Keratinocyte (primary cell): ENCODE data around the gene POLA1. TPM values are rescaled to one million over a fixed set of nuclear protein-coding genes. Genes with fewer than 3 reads are reported as not detected.

Experiments
- DNase-seq: peaks from one replicate; pipeline ENCODE4 v3.0.0-alpha.2; 2011; ENCODE audit warnings: low read depth, missing footprints, low spot score
- FAIRE-seq: peaks from 2 replicates; lab custom pipeline; 2011; peaks lifted over from hg19 to GRCh38; lab: Jason Lieb, UNC
- H2AFZ ChIP-seq: 2 replicates; pipeline ENCODE4 v1.6.0; 2012; ENCODE audit warnings: low read length, control low read depth, inconsistent platforms; ENCODE audit not compliant: control insufficient read depth
- H3K27ac ChIP-seq: 2 replicates; pipeline ENCODE4 v1.5.1; 2011; ENCODE audit warnings: low read length; ENCODE audit not compliant: control insufficient read depth, insufficient read depth
- H3K27me3 ChIP-seq: 3 replicates; pipeline ENCODE4 v1.6.0; 2011; ENCODE audit warnings: low read length; ENCODE audit not compliant: control insufficient read depth, insufficient read depth; ENCODE audit errors: extremely low read depth
- H3K36me3 ChIP-seq, 2 experiments: 2 replicates in 1 of 2; 3 replicates in 1 of 2; pipeline ENCODE4 v1.5.1; 2011; ENCODE audit warnings: low read length in 2 of 2, mild to moderate bottlenecking in 1 of 2; ENCODE audit not compliant: control insufficient read depth in 2 of 2, insufficient read depth in 2 of 2; ENCODE audit errors: extremely low read depth in 1 of 2
- H3K4me1 ChIP-seq: 3 replicates; pipeline ENCODE4 v1.5.1; 2011; ENCODE audit warnings: low read length; ENCODE audit not compliant: control insufficient read depth, insufficient read depth; ENCODE audit errors: extremely low read depth
- H3K4me2 ChIP-seq: 3 replicates; pipeline ENCODE4 v1.6.0; 2011; ENCODE audit warnings: low read depth, low read length; ENCODE audit not compliant: control insufficient read depth, insufficient read depth; ENCODE audit errors: extremely low read depth
- H3K4me3 ChIP-seq, 3 experiments: fragments of 200-600 bp in 1 of 3; sonication (generic) in 1 of 3; 2 replicates in 2 of 3; 3 replicates in 1 of 3; pipeline ENCODE4 v1.5.1; 2011 to 2016; ENCODE audit warnings: low read length in 3 of 3, mild to moderate bottlenecking in 3 of 3, control low read depth in 2 of 3, inconsistent platforms in 1 of 3, low read depth in 1 of 3, mixed read lengths in 1 of 3, mixed run types in 1 of 3, moderate library complexity in 1 of 3; ENCODE audit not compliant: control insufficient read depth in 2 of 3, insufficient read depth in 2 of 3; ENCODE audit errors: extremely low read depth in 1 of 3
- H3K79me2 ChIP-seq: 2 replicates; pipeline ENCODE4 v1.6.0; 2012; ENCODE audit warnings: low read length; ENCODE audit not compliant: control insufficient read depth, insufficient read depth
- H3K9ac ChIP-seq: 3 replicates; pipeline ENCODE4 v1.6.0; 2011; ENCODE audit warnings: low read length; ENCODE audit not compliant: control insufficient read depth, insufficient read depth; ENCODE audit errors: extremely low read depth
- H3K9me1 ChIP-seq: 3 replicates; pipeline ENCODE4 v1.6.0; 2011; ENCODE audit warnings: low read length; ENCODE audit not compliant: control insufficient read depth, insufficient read depth; ENCODE audit errors: extremely low read depth
- H3K9me3 ChIP-seq: 2 replicates; pipeline ENCODE4 v1.5.1; 2012; ENCODE audit warnings: low read depth, low read length; ENCODE audit not compliant: control insufficient read depth
- H4K20me1 ChIP-seq: 3 replicates; pipeline ENCODE4 v1.6.0; 2011; ENCODE audit warnings: low read length; ENCODE audit not compliant: control insufficient read depth, insufficient read depth; ENCODE audit errors: extremely low read depth
- EZH2 ChIP-seq: IDR thresholded peaks from one replicate; pipeline ENCODE4 v1.6.1; 2012; ENCODE audit warnings: inconsistent platforms, mild to moderate bottlenecking, low read length, moderate library complexity
- dilution Hi-C: fragments of 300-500 bp; cut with MboI; formaldehyde crosslinking; loops from one replicate; pipeline ENCODE4 v1.7.0; 2020; ENCODE audit warnings: low sequenced_read_pairs; ENCODE audit not compliant: extremely low pct_ligation_motif_present
- polyA plus RNA-seq, 5 experiments: library from polyadenylated mRNA; depleted of rRNA in 3 of 5; stranded (reverse) in 3 of 5; stranded (forward) in 1 of 5; unstranded in 1 of 5; fragments of >200 nt; gene quantifications; 1 replicate in 1 of 5; 2 replicates in 3 of 5; 3 replicates in 1 of 5; pipeline versions ENCODE4 v1.2.1 to v1.2.3, GENCODE V29; 2011 to 2012; ENCODE audit warnings: missing spikeins in 2 of 5, low read depth in 1 of 5, low replicate concordance in 1 of 5
- TF ChIP-seq, protein P1 (sequence below), 3 experiments: IDR thresholded peaks in 1 of 3; conservative IDR thresholded peaks in 1 of 3; optimal IDR thresholded peaks in 1 of 3; 2 replicates in 2 of 3; 3 replicates in 1 of 3; pipeline versions ENCODE3 to v1.5.1; 2011; ENCODE audit warnings: low read length in 3 of 3, mild to moderate bottlenecking in 3 of 3, moderate library complexity in 2 of 3, control low read depth in 1 of 3, inconsistent platforms in 1 of 3; ENCODE audit not compliant: insufficient read depth in 2 of 3; ENCODE audit errors: extremely low read depth in 1 of 3

POLA1 gene
- polyA plus RNA-seq, 1 donor (not counting 4 experiments of a cell fraction or from before 2014, with no cell fraction given), result 3.9 TPM

DNA sequence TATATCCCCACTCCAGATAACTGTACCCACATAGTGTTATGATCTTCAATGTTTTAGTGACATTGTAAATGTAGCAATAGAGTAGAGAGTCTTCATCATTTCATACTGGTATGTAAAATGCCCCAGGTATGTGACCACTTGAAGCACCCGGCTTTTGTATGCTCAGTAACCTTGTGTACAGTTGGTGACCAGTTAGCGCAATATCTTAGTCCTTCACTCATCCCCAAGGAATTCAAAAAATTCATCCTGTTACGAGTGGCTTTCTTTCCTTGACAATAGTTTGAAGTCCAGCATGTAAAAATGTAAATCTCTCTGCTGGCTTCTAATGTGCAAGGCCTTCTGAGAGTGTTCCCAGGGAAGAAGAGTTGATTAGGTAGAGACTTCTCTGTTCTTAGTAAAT, 176.4 kb downstream of the POLA1 start:
- no peak for DNase-seq
- Histone ChIP-seq H3K4me1 (no peaks in the 10 kb centered on the region), H3K9ac (no peak overlapping the region), H4K20me1 (no peaks in the 10 kb centered on the region), H3K27ac (no peak overlapping the region), H3K9me1 (no peaks in the 10 kb centered on the region), H3K4me3 (no peak overlapping the region), H3K9me3 (no peaks in the 10 kb centered on the region), H2AFZ (no peak overlapping the region), H3K36me3 (peaks cover 0 to 3% of the 10 kb centered on the region in 2 experiments), H3K27me3 (no peaks in the 10 kb centered on the region), H3K4me2 (no peak overlapping the region), H3K79me2 (no peaks in the 10 kb centered on the region)
- dilution Hi-C loops, result no loop called here
- no peak for FAIRE-seq
- TF ChIP-seq, protein P1, sequence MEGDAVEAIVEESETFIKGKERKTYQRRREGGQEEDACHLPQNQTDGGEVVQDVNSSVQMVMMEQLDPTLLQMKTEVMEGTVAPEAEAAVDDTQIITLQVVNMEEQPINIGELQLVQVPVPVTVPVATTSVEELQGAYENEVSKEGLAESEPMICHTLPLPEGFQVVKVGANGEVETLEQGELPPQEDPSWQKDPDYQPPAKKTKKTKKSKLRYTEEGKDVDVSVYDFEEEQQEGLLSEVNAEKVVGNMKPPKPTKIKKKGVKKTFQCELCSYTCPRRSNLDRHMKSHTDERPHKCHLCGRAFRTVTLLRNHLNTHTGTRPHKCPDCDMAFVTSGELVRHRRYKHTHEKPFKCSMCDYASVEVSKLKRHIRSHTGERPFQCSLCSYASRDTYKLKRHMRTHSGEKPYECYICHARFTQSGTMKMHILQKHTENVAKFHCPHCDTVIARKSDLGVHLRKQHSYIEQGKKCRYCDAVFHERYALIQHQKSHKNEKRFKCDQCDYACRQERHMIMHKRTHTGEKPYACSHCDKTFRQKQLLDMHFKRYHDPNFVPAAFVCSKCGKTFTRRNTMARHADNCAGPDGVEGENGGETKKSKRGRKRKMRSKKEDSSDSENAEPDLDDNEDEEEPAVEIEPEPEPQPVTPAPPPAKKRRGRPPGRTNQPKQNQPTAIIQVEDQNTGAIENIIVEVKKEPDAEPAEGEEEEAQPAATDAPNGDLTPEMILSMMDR (optimal IDR thresholded peaks at IDR 0.05 in 1 of 3, IDR thresholded peaks at IDR 0.05 in 1 of 3, conservative IDR thresholded peaks at IDR 0.05 in 1 of 3; ENCODE audit: extremely low read depth in 1 of 3, insufficient read depth in 2 of 3, low read length in 3 of 3), result no peak
- no peak for TF ChIP-seq EZH2

DNA sequence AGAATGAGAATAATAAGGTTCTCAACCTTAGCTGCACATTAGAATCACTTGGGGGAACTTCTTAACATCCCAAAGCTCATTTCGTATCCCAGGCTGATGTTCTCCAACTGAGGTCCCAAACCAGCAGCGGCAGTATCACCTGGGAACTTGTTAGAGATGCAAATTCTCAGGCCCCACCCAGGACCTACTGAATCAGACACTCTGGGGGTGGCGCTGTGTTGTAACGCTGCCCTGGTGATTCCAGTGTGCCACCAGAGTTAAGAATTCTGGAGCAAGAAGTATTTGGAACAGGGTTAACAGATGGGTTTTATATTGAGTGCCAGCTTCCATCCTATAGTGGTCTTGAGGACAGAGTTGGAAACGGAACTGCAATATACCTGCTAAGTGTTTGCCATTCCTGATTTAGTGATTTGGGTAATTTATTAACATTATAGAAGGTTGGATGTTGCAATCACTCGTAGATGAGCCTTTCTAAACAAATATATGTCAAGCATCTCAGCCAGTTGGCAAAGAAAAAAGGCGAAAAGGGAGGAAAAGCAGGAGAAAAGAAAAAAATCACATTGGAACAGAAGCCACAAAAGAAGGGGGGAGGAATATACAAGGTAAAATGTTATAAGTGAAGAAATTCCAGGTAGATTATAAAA, 181.0 kb downstream of the POLA1 start:
- DNase-seq (no peak), FAIRE-seq (no peak)
- Histone ChIP-seq H3K27ac (no peak overlapping the region), H4K20me1 (no peaks in the 10 kb centered on the region), H3K9me1 (no peaks in the 10 kb centered on the region), H3K27me3 (no peaks in the 10 kb centered on the region), H3K9me3 (no peaks in the 10 kb centered on the region), H3K4me2 (no peak overlapping the region), H2AFZ (no peak overlapping the region), H3K79me2 (no peaks in the 10 kb centered on the region), H3K4me1 (no peaks in the 10 kb centered on the region), H3K4me3 (no peak overlapping the region), H3K9ac (no peak overlapping the region), H3K36me3 (peaks cover 0 to 3% of the 10 kb centered on the region in 2 experiments)
- TF ChIP-seq, protein P1 (optimal IDR thresholded peaks at IDR 0.05 in 1 of 3, IDR thresholded peaks at IDR 0.05 in 1 of 3, conservative IDR thresholded peaks at IDR 0.05 in 1 of 3; ENCODE audit: extremely low read depth in 1 of 3, insufficient read depth in 2 of 3, low read length in 3 of 3), result no peak
- no peak for TF ChIP-seq EZH2
- dilution Hi-C loops, result no loop called here
